H9 (cell line): Measurements from ENCODE around the gene GALC. TPM values are rescaled to one million over a fixed set of nuclear protein-coding genes. Genes with fewer than 3 reads are reported as not detected.

Experiments
- DNase-seq: peaks from one replicate; pipeline ENCODE4 v3.0.0-alpha.2; 2017
- H2AFZ ChIP-seq: one replicate; pipeline ENCODE4 v1.6.1; 2013; ENCODE audit warnings: mild to moderate bottlenecking, low read length, control low read depth, moderate library complexity
- H2AK5ac ChIP-seq: 2 replicates; pipeline ENCODE4 v1.6.1; 2013; ENCODE audit warnings: low read length, control low read depth, mixed read lengths; ENCODE audit not compliant: insufficient read length
- H2BK120ac ChIP-seq: one replicate; pipeline ENCODE4 v1.6.1; 2013; ENCODE audit warnings: low read depth, mild to moderate bottlenecking, low read length, control low read depth, inconsistent platforms; ENCODE audit not compliant: poor library complexity, severe bottlenecking
- H2BK12ac ChIP-seq: 2 replicates; pipeline ENCODE4 v1.6.1; 2013; ENCODE audit warnings: low read length, control low read depth, mixed read lengths, low read depth; ENCODE audit not compliant: insufficient read length
- H2BK15ac ChIP-seq: 2 replicates; pipeline ENCODE4 v1.6.1; 2013; ENCODE audit warnings: low read depth, low read length, control low read depth
- H2BK20ac ChIP-seq: one replicate; pipeline ENCODE4 v1.6.1; 2013; ENCODE audit warnings: low read depth, mild to moderate bottlenecking, low read length, control low read depth, inconsistent platforms; ENCODE audit not compliant: poor library complexity, severe bottlenecking
- H2BK5ac ChIP-seq: 2 replicates; pipeline ENCODE4 v1.6.1; 2013; ENCODE audit warnings: low read length, control low read depth, mixed read lengths; ENCODE audit not compliant: insufficient read length
- H3K14ac ChIP-seq: 2 replicates; pipeline ENCODE4 v1.6.1; 2013; ENCODE audit warnings: low read length, control low read depth; ENCODE audit not compliant: insufficient read depth
- H3K18ac ChIP-seq: 2 replicates; pipeline ENCODE4 v1.6.1; 2013; ENCODE audit warnings: low read depth, mild to moderate bottlenecking, mixed read lengths, low read length, control low read depth; ENCODE audit not compliant: insufficient read length
- H3K23ac ChIP-seq: 2 replicates; pipeline ENCODE4 v1.6.1; 2013; ENCODE audit warnings: low read length, control low read depth, mixed read lengths, low read depth; ENCODE audit not compliant: insufficient read length
- H3K23me2 ChIP-seq: 2 replicates; pipeline ENCODE4 v1.6.1; 2013; ENCODE audit warnings: low read depth, mild to moderate bottlenecking, mixed read lengths, low read length, control low read depth; ENCODE audit not compliant: insufficient read length, poor library complexity, severe bottlenecking
- H3K27ac ChIP-seq: 2 replicates; pipeline ENCODE4 v1.5.1; 2013; ENCODE audit warnings: low read length, control low read depth, mixed read lengths, low read depth; ENCODE audit not compliant: insufficient read length
- H3K27me3 ChIP-seq: 2 replicates; pipeline ENCODE4 v1.6.1; 2013; ENCODE audit warnings: low read length, control low read depth, inconsistent platforms; ENCODE audit not compliant: insufficient read depth
- H3K4ac ChIP-seq: 2 replicates; pipeline ENCODE4 v1.6.1; 2013; ENCODE audit warnings: low read depth, mild to moderate bottlenecking, control low read depth, inconsistent platforms, low read length, moderate library complexity
- H3K4me1 ChIP-seq: 2 replicates; pipeline ENCODE4 v1.6.1; 2013; ENCODE audit warnings: low read length, control low read depth, inconsistent platforms; ENCODE audit not compliant: insufficient read depth
- H3K4me2 ChIP-seq: 2 replicates; pipeline ENCODE4 v1.6.1; 2013; ENCODE audit warnings: low read length, control low read depth, mixed read lengths; ENCODE audit not compliant: insufficient read length, insufficient read depth
- H3K56ac ChIP-seq: 2 replicates; pipeline ENCODE4 v1.6.1; 2013; ENCODE audit warnings: low read depth, mild to moderate bottlenecking, mixed read lengths, low read length, control low read depth; ENCODE audit not compliant: insufficient read length
- H3K79me1 ChIP-seq: 2 replicates; pipeline ENCODE4 v1.6.1; 2013; ENCODE audit warnings: low read depth, mild to moderate bottlenecking, moderate library complexity, low read length, control low read depth, inconsistent platforms; ENCODE audit not compliant: insufficient read depth, poor library complexity, severe bottlenecking
- H3K79me2 ChIP-seq: 2 replicates; pipeline ENCODE4 v1.6.1; 2013; ENCODE audit warnings: low read length, control low read depth, inconsistent platforms; ENCODE audit not compliant: insufficient read depth
- H3K9ac ChIP-seq: 2 replicates; pipeline ENCODE4 v1.6.1; 2013; ENCODE audit warnings: low read length, control low read depth, mixed read lengths; ENCODE audit not compliant: insufficient read length; ENCODE audit errors: extremely low read depth
- H3K9me3 ChIP-seq: one replicate; pipeline ENCODE4 v1.6.1; 2013; ENCODE audit warnings: low read depth, low read length, inconsistent platforms; ENCODE audit not compliant: control insufficient read depth
- H3T11ph ChIP-seq: one replicate; pipeline ENCODE4 v1.6.1; 2013; ENCODE audit warnings: mild to moderate bottlenecking, low read length, control low read depth, inconsistent platforms
- H4K20me1 ChIP-seq: one replicate; pipeline ENCODE4 v1.6.1; 2013; ENCODE audit not compliant: control insufficient read depth, insufficient read length, insufficient read depth
- H4K5ac ChIP-seq: 2 replicates; pipeline ENCODE4 v1.6.1; 2013; ENCODE audit warnings: low read depth, mild to moderate bottlenecking, mixed read lengths, low read length, control low read depth; ENCODE audit not compliant: insufficient read length
- H4K8ac ChIP-seq: replicated peaks from 2 replicates; pipeline ENCODE4 v1.6.1; 2013; ENCODE audit warnings: low read length, control low read depth, mixed read lengths, low read depth; ENCODE audit not compliant: insufficient read length
- H4K91ac ChIP-seq: 2 replicates; pipeline ENCODE4 v1.6.1; 2013; ENCODE audit warnings: low read depth, mild to moderate bottlenecking, moderate library complexity, mixed read lengths, low read length, control low read depth; ENCODE audit not compliant: insufficient read length
- H3K27ac Mint-ChIP-seq, 3 experiments: 2 replicates in 2 of 3; 3 replicates in 1 of 3; pipeline ENCODE4 v1.8.0; 2020 to 2021; ENCODE audit warnings: mixed read lengths in 3 of 3, mild to moderate bottlenecking in 1 of 3, moderate library complexity in 1 of 3
- H3K27me3 Mint-ChIP-seq: 2 replicates; pipeline ENCODE4 v1.8.0; 2021; ENCODE audit warnings: low read depth, mild to moderate bottlenecking, moderate library complexity, mixed read lengths
- H3K36me3 Mint-ChIP-seq, 3 experiments: 2 replicates in 2 of 3; 3 replicates in 1 of 3; pipeline ENCODE4 v1.8.0; 2020 to 2021; ENCODE audit warnings: low read depth in 3 of 3, mixed read lengths in 3 of 3; ENCODE audit not compliant: insufficient read depth in 1 of 3
- H3K4me1 Mint-ChIP-seq, 2 experiments: 2 replicates each; pipeline ENCODE4 v1.8.0; 2020; ENCODE audit warnings: mixed read lengths in 2 of 2
- H3K4me3 Mint-ChIP-seq, 2 experiments: 2 replicates in 1 of 2; 3 replicates in 1 of 2; pipeline ENCODE4 v1.8.0; 2020 to 2021; ENCODE audit warnings: mild to moderate bottlenecking in 2 of 2, mixed read lengths in 2 of 2, moderate library complexity in 1 of 2
- H3K9me3 Mint-ChIP-seq, 2 experiments: 2 replicates in 1 of 2; 3 replicates in 1 of 2; pipeline ENCODE4 v1.8.0; 2020; ENCODE audit warnings: mild to moderate bottlenecking in 2 of 2, mixed read lengths in 2 of 2, moderate library complexity in 1 of 2
- WGBS: extraction: QIAGEN DNeasy Blood & Tissue Kit; methylation state at CpG from one replicate; pipeline ENCODE4 v1.1.7; 2013; ENCODE audit warnings: missing lambda C conversion rate, low lambda C conversion rate, mixed read lengths; ENCODE audit not compliant: insufficient read length; ENCODE audit errors: extremely low coverage; 5-methylcytosine and 5-hydroxymethylcytosine counted together
- total RNA-seq: library from RNA; stranded (reverse); gene quantifications from 2 replicates; pipeline ENCODE4 v1.2.1, GENCODE V29; 2021
- TF ChIP-seq, protein P1 (sequence below): fragments of 200-600 bp; sonication (generic); conservative IDR thresholded peaks from 3 replicates; pipeline ENCODE4 v1.8.0; 2021; ENCODE audit warnings: antibody characterized with exemption, mild to moderate bottlenecking

GALC gene
- total RNA-seq, 1 experiment from 2014 or later, result 12.4 TPM

DNA sequence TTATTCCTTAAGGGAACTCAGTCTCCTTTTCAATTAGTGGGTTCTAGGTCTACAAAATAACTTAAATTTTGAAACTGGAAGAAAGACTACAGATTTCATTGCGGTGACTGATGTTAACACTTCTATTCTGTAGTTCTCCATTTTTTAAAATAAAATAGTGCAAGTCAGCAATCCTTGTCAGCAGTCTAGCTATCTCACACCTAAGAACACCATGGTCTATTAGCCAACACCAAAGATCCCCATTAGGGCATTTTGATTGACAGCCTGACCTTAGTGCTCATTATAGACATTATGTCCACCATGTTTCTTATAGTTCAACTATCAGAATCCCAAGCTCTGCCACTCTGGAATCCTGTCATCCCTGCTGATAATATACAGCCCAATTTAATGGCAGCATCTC lies 39.4 kb upstream of the GALC start:
- Histone ChIP-seq H2BK20ac (no peak overlapping the region), H2BK120ac (no peak overlapping the region), H2BK5ac (no peak overlapping the region), H2AK5ac (no peak overlapping the region), H3K4me2 (no peak overlapping the region), H3K27me3 (no peaks in the 10 kb centered on the region), H4K91ac (no peak overlapping the region), H3K14ac (no peak overlapping the region), H3K4ac (no peak overlapping the region), H3K18ac (no peak overlapping the region), H3K56ac (no peak overlapping the region), H4K20me1 (no peaks in the 10 kb centered on the region), H3K23me2 (no peaks in the 10 kb centered on the region), H3K27ac (no peak overlapping the region), H3K79me2 (no peaks in the 10 kb centered on the region), H3K9ac (no peak overlapping the region), H3T11ph (no peak overlapping the region), H2BK12ac (no peak overlapping the region), H3K9me3 (no peaks in the 10 kb centered on the region), H3K79me1 (no peaks in the 10 kb centered on the region), H2AFZ (no peak overlapping the region), H2BK15ac (no peak overlapping the region), H4K5ac (no peak overlapping the region), H4K8ac (no peak overlapping the region), H3K4me1 (peaks cover 2% of the 10 kb centered on the region; the same call in 1 of the 2 replicates), H3K23ac (no peak overlapping the region)
- Mint-ChIP-seq H3K27me3 (no peaks in the 10 kb centered on the region), H3K4me3 (no peak overlapping the region), H3K36me3 (no peaks in the 10 kb centered on the region; a peak in 1 of 7 replicates), H3K27ac (no peak overlapping the region), H3K4me1 (peaks cover 13 to 14% of the 10 kb centered on the region in 2 experiments), H3K9me3 (no peaks in the 10 kb centered on the region)
- TF ChIP-seq, protein P1, sequence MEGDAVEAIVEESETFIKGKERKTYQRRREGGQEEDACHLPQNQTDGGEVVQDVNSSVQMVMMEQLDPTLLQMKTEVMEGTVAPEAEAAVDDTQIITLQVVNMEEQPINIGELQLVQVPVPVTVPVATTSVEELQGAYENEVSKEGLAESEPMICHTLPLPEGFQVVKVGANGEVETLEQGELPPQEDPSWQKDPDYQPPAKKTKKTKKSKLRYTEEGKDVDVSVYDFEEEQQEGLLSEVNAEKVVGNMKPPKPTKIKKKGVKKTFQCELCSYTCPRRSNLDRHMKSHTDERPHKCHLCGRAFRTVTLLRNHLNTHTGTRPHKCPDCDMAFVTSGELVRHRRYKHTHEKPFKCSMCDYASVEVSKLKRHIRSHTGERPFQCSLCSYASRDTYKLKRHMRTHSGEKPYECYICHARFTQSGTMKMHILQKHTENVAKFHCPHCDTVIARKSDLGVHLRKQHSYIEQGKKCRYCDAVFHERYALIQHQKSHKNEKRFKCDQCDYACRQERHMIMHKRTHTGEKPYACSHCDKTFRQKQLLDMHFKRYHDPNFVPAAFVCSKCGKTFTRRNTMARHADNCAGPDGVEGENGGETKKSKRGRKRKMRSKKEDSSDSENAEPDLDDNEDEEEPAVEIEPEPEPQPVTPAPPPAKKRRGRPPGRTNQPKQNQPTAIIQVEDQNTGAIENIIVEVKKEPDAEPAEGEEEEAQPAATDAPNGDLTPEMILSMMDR, result no peak
- no peak for DNase-seq
- WGBS, result no CpG with 5 or more reads among the region's 1 CpG
